IMR-90 (cell line): ENCODE results near the gene PDHA2. TPM values are rescaled to one million over a fixed set of nuclear protein-coding genes. Genes with fewer than 3 reads are reported as not detected.

Source experiments
- ATAC-seq: fragments of 200-7000 bp; cut with Tn5 transposase; 2 replicates; pipeline ENCODE4 v1.9.1; 2020; ENCODE audit warnings: low read depth, mild to moderate bottlenecking, moderate library complexity
- BruUV-seq: library from RNA; stranded (reverse); fragments of 400-500 nt; replicated peaks from 2 replicates; lab custom pipeline; 2021; lab: Mats Ljungman, UMichigan
- CTCF ChIA-PET: fragments of 300-600 bp; formaldehyde crosslinking; extraction: SDS; loops from one replicate; lab custom pipeline; 2021; ENCODE audit warnings: antibody characterized with exemption; lab: Yijun Ruan, JAX
- POLR2A ChIA-PET: fragments of 300-600 bp; sonication (Branson Sonifier 250); formaldehyde crosslinking; loops from one replicate; lab custom pipeline; 2022; ENCODE audit warnings: antibody characterized with exemption; ENCODE audit not compliant: unreplicated experiment; lab: Charles Lee
- DNase-seq: peaks from one replicate; pipeline ENCODE4 v3.0.0; 2013
- H2AFZ ChIP-seq: replicated peaks from 2 replicates; pipeline ENCODE3; 2013; ENCODE audit warnings: low read length, mild to moderate bottlenecking; ENCODE audit not compliant: poor library complexity
- H2AK5ac ChIP-seq: 2 replicates; pipeline ENCODE4 v1.6.1; 2013; ENCODE audit warnings: low read depth, low read length, inconsistent platforms
- H2AK9ac ChIP-seq: replicated peaks from 2 replicates; pipeline ENCODE3; 2013; ENCODE audit warnings: mild to moderate bottlenecking, low read depth, low read length, moderate library complexity; ENCODE audit not compliant: poor library complexity
- H2BK120ac ChIP-seq: 2 replicates; pipeline ENCODE4 v1.6.1; 2013; ENCODE audit warnings: low read depth, low read length, inconsistent platforms
- H2BK15ac ChIP-seq: 3 replicates; pipeline ENCODE4 v1.6.1; 2013; ENCODE audit warnings: low read depth, low read length, inconsistent platforms
- H2BK20ac ChIP-seq: 2 replicates; pipeline ENCODE4 v1.6.1; 2013; ENCODE audit warnings: low read depth, mild to moderate bottlenecking, inconsistent platforms, low read length, moderate library complexity
- H2BK5ac ChIP-seq: 2 replicates; pipeline ENCODE4 v1.6.1; 2013; ENCODE audit warnings: mild to moderate bottlenecking, low read depth, low read length, inconsistent platforms; ENCODE audit not compliant: poor library complexity, severe bottlenecking
- H3K14ac ChIP-seq: replicated peaks from 2 replicates; pipeline ENCODE4 v1.6.1; 2013; ENCODE audit warnings: low read depth, low read length, inconsistent platforms
- H3K18ac ChIP-seq: 2 replicates; pipeline ENCODE4 v1.6.1; 2013; ENCODE audit warnings: low read depth, low read length, control low read depth
- H3K23ac ChIP-seq: 2 replicates; pipeline ENCODE4 v1.6.1; 2013; ENCODE audit warnings: low read depth, low read length, inconsistent platforms
- H3K27ac ChIP-seq: 2 replicates; pipeline ENCODE4 v1.5.1; 2013; ENCODE audit warnings: mild to moderate bottlenecking, control low read depth, low read length; ENCODE audit not compliant: insufficient read depth
- H3K27me3 ChIP-seq: 2 replicates; pipeline ENCODE4 v1.6.1; 2013; ENCODE audit warnings: low read length; ENCODE audit not compliant: control insufficient read depth, insufficient read depth
- H3K36me3 ChIP-seq: 2 replicates; pipeline ENCODE4 v1.6.1; 2013; ENCODE audit warnings: low read length, mixed read lengths; ENCODE audit not compliant: control insufficient read depth, insufficient read depth
- H3K4ac ChIP-seq: 2 replicates; pipeline ENCODE4 v1.6.1; 2013; ENCODE audit warnings: low read depth, low read length, inconsistent platforms
- H3K4me1 ChIP-seq: 2 replicates; pipeline ENCODE4 v1.6.1; 2013; ENCODE audit warnings: low read length, mixed read lengths; ENCODE audit not compliant: control insufficient read depth, insufficient read depth
- H3K4me2 ChIP-seq: 2 replicates; pipeline ENCODE4 v1.6.1; 2013; ENCODE audit warnings: low read depth, mild to moderate bottlenecking, control low read depth, low read length, moderate library complexity
- H3K4me3 ChIP-seq: 2 replicates; pipeline ENCODE4 v1.5.1; 2013; ENCODE audit warnings: low read depth, mild to moderate bottlenecking, control low read depth, low read length, moderate library complexity; ENCODE audit not compliant: insufficient read depth
- H3K56ac ChIP-seq: 2 replicates; pipeline ENCODE4 v1.6.1; 2013; ENCODE audit warnings: low read length, inconsistent platforms; ENCODE audit not compliant: insufficient read depth; ENCODE audit errors: extremely low read depth
- H3K79me1 ChIP-seq, 2 experiments: 2 replicates each; pipeline ENCODE4 v1.6.1; 2013; ENCODE audit warnings: low read length in 2 of 2, inconsistent platforms in 1 of 2, low read depth in 1 of 2
- H3K9ac ChIP-seq: 2 replicates; pipeline ENCODE4 v1.6.1; 2013; ENCODE audit warnings: low read depth, low read length, control low read depth
- H3K9me1 ChIP-seq: 2 replicates; pipeline ENCODE4 v1.6.1; 2013; ENCODE audit warnings: low read length, inconsistent platforms; ENCODE audit not compliant: insufficient read depth
- H3K9me3 ChIP-seq: 2 replicates; pipeline ENCODE4 v1.6.1; 2013; ENCODE audit warnings: low read length; ENCODE audit not compliant: control insufficient read depth, insufficient read depth
- H4K20me1 ChIP-seq: 2 replicates; pipeline ENCODE4 v1.6.1; 2013; ENCODE audit warnings: low read length, inconsistent platforms; ENCODE audit not compliant: insufficient read depth
- H4K5ac ChIP-seq: 2 replicates; pipeline ENCODE4 v1.6.1; 2013; ENCODE audit warnings: mild to moderate bottlenecking, low read depth, low read length, control low read depth
- H4K8ac ChIP-seq, 2 experiments: 2 replicates each; pipeline ENCODE4 v1.6.1; 2013; ENCODE audit warnings: low read depth in 2 of 2, low read length in 2 of 2, control low read depth in 1 of 2, inconsistent platforms in 1 of 2
- H4K91ac ChIP-seq: 2 replicates; pipeline ENCODE4 v1.6.1; 2013; ENCODE audit warnings: low read depth, low read length, inconsistent platforms; ENCODE audit not compliant: insufficient read depth
- BHLHE40 ChIP-seq: fragments of 150-350 bp; IDR thresholded peaks from 2 replicates; pipeline ENCODE4 v1.6.1; 2016; ENCODE audit warnings: mild to moderate bottlenecking, low read depth, low read length
- CHD1 ChIP-seq: IDR thresholded peaks from 2 replicates; pipeline ENCODE4 v1.6.1; 2012; ENCODE audit warnings: low read depth, low read length, improper control_type of control experiment
- FOS ChIP-seq: fragments of 150-350 bp; IDR thresholded peaks from 2 replicates; pipeline ENCODE4 v1.6.1; 2016; ENCODE audit warnings: low read depth, low read length
- MAFK ChIP-seq: IDR thresholded peaks from 2 replicates; pipeline ENCODE4 v1.6.1; 2012; ENCODE audit warnings: low read depth, low read length, improper control_type of control experiment
- MAZ ChIP-seq: IDR thresholded peaks from 2 replicates; pipeline ENCODE4 v1.6.1; 2012; ENCODE audit warnings: low read depth, mild to moderate bottlenecking, low read length, improper control_type of control experiment, moderate library complexity, borderline replicate concordance
- MXI1 ChIP-seq: IDR thresholded peaks from 2 replicates; pipeline ENCODE4 v1.6.1; 2012; ENCODE audit warnings: low read depth, mild to moderate bottlenecking, low read length, moderate library complexity, borderline replicate concordance
- NFE2L2 ChIP-seq: fragments of 150-350 bp; IDR thresholded peaks from 2 replicates; pipeline ENCODE4 v1.6.1; 2016; ENCODE audit warnings: low read depth, mild to moderate bottlenecking, low read length
- POLR2A ChIP-seq: IDR thresholded peaks from 2 replicates; pipeline ENCODE4 v1.6.1; 2012; ENCODE audit warnings: mild to moderate bottlenecking, low read depth, low read length
- RAD21 ChIP-seq: IDR thresholded peaks from 2 replicates; pipeline ENCODE4 v1.6.1; 2012; ENCODE audit warnings: low read length, improper control_type of control experiment
- RCOR1 ChIP-seq: IDR thresholded peaks from 2 replicates; pipeline ENCODE4 v1.6.1; 2012; ENCODE audit warnings: mild to moderate bottlenecking, low read length, improper control_type of control experiment; ENCODE audit not compliant: insufficient replicate concordance
- RFX5 ChIP-seq: IDR thresholded peaks from 2 replicates; pipeline ENCODE4 v1.8.0; 2012; ENCODE audit warnings: low read depth, mild to moderate bottlenecking, low read length, moderate library complexity
- SMC3 ChIP-seq: fragments of 150-350 bp; IDR thresholded peaks from 2 replicates; pipeline ENCODE4 v1.6.1; 2016; ENCODE audit warnings: low read depth, mild to moderate bottlenecking, antibody characterized with exemption, low read length, moderate library complexity
- WGBS, 2 experiments: methylation state at CpG; one replicate each; pipeline versions ENCODE4 v1.1.5 to v1.1.7; 2013; ENCODE audit warnings: missing lambda C conversion rate in 2 of 2; ENCODE audit not compliant: insufficient read length in 1 of 2; ENCODE audit errors: extremely low coverage in 2 of 2; 5-methylcytosine and 5-hydroxymethylcytosine counted together
- dilution Hi-C: fragments of 300-500 bp; cut with HindIII; formaldehyde crosslinking; loops from one replicate; pipeline ENCODE4 v1.14.3; 2018; ENCODE audit warnings: low sequenced_read_pairs; ENCODE audit not compliant: unreplicated experiment
- in situ Hi-C: fragments of 300-500 bp; cut with MboI; formaldehyde crosslinking; loops from 3 replicates; pipeline ENCODE4 v1.14.3; 2019; ENCODE audit warnings: low sequenced_read_pairs, inconsistent platforms, mixed read lengths
- intact Hi-C: fragments of 100-400 bp; cut with micrococcal nuclease; formaldehyde crosslinking; loops from 2 replicates; pipeline ENCODE4 v1.10.0; 2022
- polyA plus RNA-seq, 3 experiments: library from polyadenylated mRNA; depleted of rRNA; stranded (reverse); fragments of >200 nt; gene quantifications; 2 replicates each; pipeline ENCODE4 v1.2.3, GENCODE V29; 2012; ENCODE audit warnings: low replicate concordance in 1 of 3
- total RNA-seq: library from RNA; depleted of rRNA; stranded (reverse); fragments of >200 nt; gene quantifications from 2 replicates; pipeline ENCODE4 v1.2.3, GENCODE V29; 2012
- TF ChIP-seq, protein P1 (sequence below): conservative IDR thresholded peaks from 2 replicates; pipeline ENCODE4 v1.5.1; 2012; ENCODE audit warnings: mild to moderate bottlenecking, low read depth, low read length, improper control_type of control experiment
- TF ChIP-seq, protein P2 (sequence below): fragments of 150-350 bp; IDR thresholded peaks from 2 replicates; pipeline ENCODE4 v1.6.1; 2016; ENCODE audit warnings: low read depth, mild to moderate bottlenecking, low read length, moderate library complexity, borderline replicate concordance
- TF ChIP-seq, protein P3 (sequence below): fragments of 150-350 bp; IDR thresholded peaks from 2 replicates; pipeline ENCODE4 v1.6.1; 2017; ENCODE audit warnings: mild to moderate bottlenecking, antibody characterized with exemption, low read length, low read depth

The PDHA2 gene
- total and polyA plus RNA-seq, 2 of the 4 experiments (the other 2 are of a cell fraction) = not detected

DNA sequence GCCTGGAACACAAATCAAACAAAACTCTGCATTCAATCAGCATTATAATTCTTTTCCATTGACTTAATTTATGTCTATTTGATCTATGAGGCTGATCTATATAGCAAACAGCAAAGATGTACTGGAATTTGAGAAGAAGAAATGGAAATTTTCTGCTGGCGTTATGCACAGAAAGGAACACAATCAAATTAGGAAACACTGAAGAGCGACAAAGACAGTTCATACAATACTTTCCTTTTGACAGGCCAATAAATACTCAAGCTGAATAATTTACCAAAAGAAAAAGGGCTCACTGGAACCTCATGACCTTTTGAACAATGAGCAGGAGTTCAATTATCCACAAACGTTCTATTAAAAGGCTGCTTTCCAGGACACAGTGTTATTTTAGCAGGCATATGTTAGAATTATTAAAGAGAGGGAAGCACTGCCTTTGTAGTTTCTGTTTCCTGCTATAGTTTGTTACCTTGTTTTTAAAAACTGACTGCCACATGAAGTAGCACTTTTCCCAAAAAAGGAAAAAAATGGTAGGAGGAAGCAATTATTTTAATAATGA lies 8.1 kb downstream of the PDHA2 start:
- ChIA-PET CTCF (no interaction called here), POLR2A (no interaction called here)
- no peaks in the 10 kb centered on the region for H3K79me1 ChIP-seq
- no peak overlapping the region for H3K14ac ChIP-seq
- dilution Hi-C loops (no loop called here), in situ Hi-C loops (no loop called here), intact Hi-C loops (no loop called here)
- no CpG with 5 or more reads among the region's 3 CpGs for WGBS, 2 experiments
- no peaks in the 10 kb centered on the region for H3K4me1 ChIP-seq
- no peak overlapping the region for H4K5ac ChIP-seq
- H3K36me3 ChIP-seq = no peaks in the 10 kb centered on the region
- no peaks in the 10 kb centered on the region for H3K9me1 ChIP-seq
- H3K4me3 ChIP-seq = no peak overlapping the region
- peaks cover 2% of the 10 kb centered on the region; the same call in 1 of the 2 replicates for H3K9me3 ChIP-seq
- no peak overlapping the region for H4K8ac ChIP-seq
- H3K27me3 ChIP-seq = no peaks in the 10 kb centered on the region
- H2BK15ac ChIP-seq = no peak overlapping the region
- no peak overlapping the region for H3K23ac ChIP-seq
- no peak overlapping the region for H2AFZ ChIP-seq
- BruUV-seq = no TSS peak
- no peak overlapping the region for H3K18ac ChIP-seq
- no peak for ATAC-seq
- H3K27ac ChIP-seq = no peak overlapping the region
- no peak overlapping the region for H4K91ac ChIP-seq
- H2BK5ac ChIP-seq = no peak overlapping the region
- H2BK20ac ChIP-seq = no peak overlapping the region
- H2BK120ac ChIP-seq = no peak overlapping the region
- TF ChIP-seq MAFK = no peak
- TF ChIP-seq, protein P1, sequence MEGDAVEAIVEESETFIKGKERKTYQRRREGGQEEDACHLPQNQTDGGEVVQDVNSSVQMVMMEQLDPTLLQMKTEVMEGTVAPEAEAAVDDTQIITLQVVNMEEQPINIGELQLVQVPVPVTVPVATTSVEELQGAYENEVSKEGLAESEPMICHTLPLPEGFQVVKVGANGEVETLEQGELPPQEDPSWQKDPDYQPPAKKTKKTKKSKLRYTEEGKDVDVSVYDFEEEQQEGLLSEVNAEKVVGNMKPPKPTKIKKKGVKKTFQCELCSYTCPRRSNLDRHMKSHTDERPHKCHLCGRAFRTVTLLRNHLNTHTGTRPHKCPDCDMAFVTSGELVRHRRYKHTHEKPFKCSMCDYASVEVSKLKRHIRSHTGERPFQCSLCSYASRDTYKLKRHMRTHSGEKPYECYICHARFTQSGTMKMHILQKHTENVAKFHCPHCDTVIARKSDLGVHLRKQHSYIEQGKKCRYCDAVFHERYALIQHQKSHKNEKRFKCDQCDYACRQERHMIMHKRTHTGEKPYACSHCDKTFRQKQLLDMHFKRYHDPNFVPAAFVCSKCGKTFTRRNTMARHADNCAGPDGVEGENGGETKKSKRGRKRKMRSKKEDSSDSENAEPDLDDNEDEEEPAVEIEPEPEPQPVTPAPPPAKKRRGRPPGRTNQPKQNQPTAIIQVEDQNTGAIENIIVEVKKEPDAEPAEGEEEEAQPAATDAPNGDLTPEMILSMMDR = no peak
- no peak for TF ChIP-seq MXI1
- TF ChIP-seq, protein P2, sequence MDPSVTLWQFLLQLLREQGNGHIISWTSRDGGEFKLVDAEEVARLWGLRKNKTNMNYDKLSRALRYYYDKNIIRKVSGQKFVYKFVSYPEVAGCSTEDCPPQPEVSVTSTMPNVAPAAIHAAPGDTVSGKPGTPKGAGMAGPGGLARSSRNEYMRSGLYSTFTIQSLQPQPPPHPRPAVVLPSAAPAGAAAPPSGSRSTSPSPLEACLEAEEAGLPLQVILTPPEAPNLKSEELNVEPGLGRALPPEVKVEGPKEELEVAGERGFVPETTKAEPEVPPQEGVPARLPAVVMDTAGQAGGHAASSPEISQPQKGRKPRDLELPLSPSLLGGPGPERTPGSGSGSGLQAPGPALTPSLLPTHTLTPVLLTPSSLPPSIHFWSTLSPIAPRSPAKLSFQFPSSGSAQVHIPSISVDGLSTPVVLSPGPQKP = no peak
- TF ChIP-seq POLR2A = no peak
- no peak for TF ChIP-seq CHD1
- no peak for TF ChIP-seq FOS
- TF ChIP-seq, protein P3, sequence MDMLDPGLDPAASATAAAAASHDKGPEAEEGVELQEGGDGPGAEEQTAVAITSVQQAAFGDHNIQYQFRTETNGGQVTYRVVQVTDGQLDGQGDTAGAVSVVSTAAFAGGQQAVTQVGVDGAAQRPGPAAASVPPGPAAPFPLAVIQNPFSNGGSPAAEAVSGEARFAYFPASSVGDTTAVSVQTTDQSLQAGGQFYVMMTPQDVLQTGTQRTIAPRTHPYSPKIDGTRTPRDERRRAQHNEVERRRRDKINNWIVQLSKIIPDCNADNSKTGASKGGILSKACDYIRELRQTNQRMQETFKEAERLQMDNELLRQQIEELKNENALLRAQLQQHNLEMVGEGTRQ = no peak
- no peak for TF ChIP-seq RCOR1
- TF ChIP-seq NFE2L2 = no peak
- no peak for TF ChIP-seq MAZ
- TF ChIP-seq BHLHE40 = no peak
- TF ChIP-seq SMC3 = no peak
- TF ChIP-seq RFX5 = no peak
- TF ChIP-seq RAD21 = no peak
- DNase-seq = no peak
- no peak overlapping the region for H3K4me2 ChIP-seq
- H4K20me1 ChIP-seq = no peaks in the 10 kb centered on the region
- no peak overlapping the region for H2AK9ac ChIP-seq
- H3K4ac ChIP-seq = no peak overlapping the region
- no peak overlapping the region for H2AK5ac ChIP-seq
- no peak overlapping the region for H3K56ac ChIP-seq
- H3K9ac ChIP-seq = no peak overlapping the region
